Head of caudate nucleus (tissue), 42 donors: Measurements from ENCODE around the gene CHD3.

ENCODE experiments used
- DNase-seq, 42 donors: peaks; one replicate each; pipeline versions ENCODE4 v3.0.0 to v3.0.0-alpha.2; 2020 to 2021; ENCODE audit warnings: mixed read lengths in 7 of 42
- intact Hi-C: fragments of 100-400 bp; cut with DNase I; formaldehyde crosslinking; loops from one replicate; pipeline ENCODE4 v1.15.0; 2022

CHD3 gene

GRCh38 chr17:7885367-7886226, 3.0 kb upstream of the CHD3 start:
- intact Hi-C loops, result loop anchor here (5.0 kb wide), 1 partner anchor 48 kb away; no protein-coding TSS in a partner anchor
- DNase-seq, result peak in 31 of 42 donors; percentile 13 to 78 (median 33)

GRCh38 chr17:7886227-7887037, 2.2 kb upstream of the CHD3 start:
- intact Hi-C loops, result loop anchor here (5.0 kb wide), 1 partner anchor 49 kb away; no protein-coding TSS in a partner anchor
- DNase-seq, result peak in 26 of 42 donors; percentile 5 to 55 (median 28)

GRCh38 chr17:7887038-7887481, 1.5 kb upstream of the CHD3 start:
- DNase-seq, result no peak

GRCh38 chr17:7887482-7888183, 956 bp upstream of the CHD3 start:
- DNase-seq, result peak; percentile 77 to 98 (median 92)
- intact Hi-C loops, result loop anchor here (5.0 kb wide), 1 partner anchor 50 kb away; no protein-coding TSS in a partner anchor

More at GRCh38 chr17:7887038-7887481, 1.5 kb upstream of the CHD3 start:
- intact Hi-C loops, result loop anchor here (5.0 kb wide), 1 partner anchor 50 kb away; no protein-coding TSS in a partner anchor

- intact Hi-C loops, result loop anchor here (5.0 kb wide), 1 partner anchor 52 kb away; no protein-coding TSS in a partner anchor
- peak; percentile 92 to 99 (median 97) for DNase-seq
Observed at GRCh38 chr17:7889166-7889955, 772 bp downstream of the CHD3 start.

GRCh38 chr17:7893187-7893880, 4.7 kb downstream of the CHD3 start:
- intact Hi-C loops, result no loop called here
- no peak for DNase-seq

GRCh38 chr17:7894226-7894625, 5.6 kb downstream of the CHD3 start:
- intact Hi-C loops, result no loop called here
- no peak for DNase-seq

- intact Hi-C loops, result no loop called here
- peak in 33 of 42 donors; percentile 13 to 83 (median 49) for DNase-seq
Observed at GRCh38 chr17:7894866-7895265, 6.3 kb downstream of the CHD3 start.

GRCh38 chr17:7897090-7897489, 8.5 kb downstream of the CHD3 start:
- DNase-seq, result no peak
- intact Hi-C loops, result loop anchor here (2.0 kb wide), 1 partner anchor 34 kb away; no protein-coding TSS in a partner anchor

GRCh38 chr17:7897773-7898172, 9.2 kb downstream of the CHD3 start:
- peak in 22 of 42 donors; percentile 18 to 77 (median 44) for DNase-seq
- intact Hi-C loops, result loop anchor here (2.0 kb wide), 1 partner anchor 35 kb away; no protein-coding TSS in a partner anchor

GRCh38 chr17:7903154-7904103, 14.8 kb downstream of the CHD3 start:
- intact Hi-C loops, result no loop called here
- no peak for DNase-seq

- no peak for DNase-seq
- intact Hi-C loops, result no loop called here
Observed at GRCh38 chr17:7909089-7909488, 20.5 kb downstream of the CHD3 start.

- intact Hi-C loops, result no loop called here
- DNase-seq, result no peak
Observed at GRCh38 chr17:7910281-7910680, 21.7 kb downstream of the CHD3 start.

- no peak for DNase-seq
- intact Hi-C loops, result no loop called here
Observed at GRCh38 chr17:7910711-7911110, 22.1 kb downstream of the CHD3 start.

- DNase-seq, result no peak
- intact Hi-C loops, result no loop called here
Observed at GRCh38 chr17:7911116-7911515, 22.5 kb downstream of the CHD3 start.

- DNase-seq, result peak in 17 of 42 donors; percentile 25 to 72 (median 44)
- intact Hi-C loops, result loop anchor here (1.0 kb wide), 1 partner anchor 72 kb away; no protein-coding TSS in a partner anchor
Observed at GRCh38 chr17:7912927-7913524, 24.4 kb downstream of the CHD3 start.
